K562 (cell line): ENCODE measurements around the gene PIP4K2C. TPM values are rescaled to one million over a fixed set of nuclear protein-coding genes. Genes with fewer than 3 reads are reported as not detected.

Experiments used
- ATAC-seq: fragments of 200-7000 bp; cut with Tn5 transposase; 3 replicates; pipeline ENCODE4 v1.9.1; 2020; ENCODE audit warnings: moderate library complexity
- BruUV-seq: library from RNA; stranded (reverse); fragments of 400-500 nt; replicated peaks from 2 replicates; lab custom pipeline; 2021; lab: Mats Ljungman, UMichigan
- CTCF ChIA-PET: fragments of 300-600 bp; formaldehyde crosslinking; extraction: SDS; loops from one replicate; lab custom pipeline; 2021; ENCODE audit warnings: low intra/inter-chr PET ratio; lab: Yijun Ruan, JAX
- POLR2A ChIA-PET: fragments of 300-600, 350-650 bp; sonication (Branson Sonifier 250); formaldehyde crosslinking; extraction: SDS; loops from one replicate; lab custom pipeline; 2021; ENCODE audit warnings: antibody characterized with exemption, inconsistent platforms; lab: Yijun Ruan, JAX
- DNase-seq, 4 experiments: peaks; one replicate each; pipeline versions ENCODE4 v3.0.0 to v3.0.0-alpha.2; 2011 to 2018; ENCODE audit warnings: low spot score in 3 of 4, mixed read lengths in 3 of 4; ENCODE audit errors: extremely low read depth in 1 of 4
- FAIRE-seq: peaks from 2 replicates; lab custom pipeline; 2011; peaks lifted over from hg19 to GRCh38; lab: Jason Lieb, UNC
- H2AFZ ChIP-seq: 2 replicates; pipeline ENCODE4 v1.6.0; 2011; ENCODE audit warnings: low read depth, low read length, control low read depth, inconsistent platforms
- H3K27ac ChIP-seq: fragments of 200-600 bp; 3 replicates; pipeline ENCODE4 v1.8.0; 2011; ENCODE audit warnings: low read depth, mild to moderate bottlenecking, control low read depth, inconsistent platforms, low read length, moderate library complexity, mixed read lengths; ENCODE audit errors: extremely low read depth
- H3K27me3 ChIP-seq, 2 experiments: fragments of 300-600 bp in 1 of 2; 2 replicates in 1 of 2; 3 replicates in 1 of 2; pipeline versions ENCODE4 v1.6.0 to v1.8.0; 2011; ENCODE audit warnings: inconsistent platforms in 2 of 2, low read length in 2 of 2, mild to moderate bottlenecking in 1 of 2, mixed read lengths in 1 of 2, moderate library complexity in 1 of 2; ENCODE audit not compliant: control insufficient read depth in 2 of 2, insufficient read depth in 2 of 2
- H3K36me3 ChIP-seq: fragments of 300-600 bp; 3 replicates; pipeline ENCODE4 v1.8.0; 2011; ENCODE audit warnings: mild to moderate bottlenecking, low read length, inconsistent platforms; ENCODE audit not compliant: control insufficient read depth, insufficient read depth
- H3K4me1 ChIP-seq, 2 experiments: fragments of 200-600 bp in 1 of 2; replicated peaks in 1 of 2; 2 replicates in 1 of 2; 3 replicates in 1 of 2; pipeline versions ENCODE4 v1.5.1 to v1.8.0; 2011; ENCODE audit warnings: inconsistent platforms in 2 of 2, low read length in 2 of 2, mild to moderate bottlenecking in 1 of 2, mixed read lengths in 1 of 2, moderate library complexity in 1 of 2; ENCODE audit not compliant: control insufficient read depth in 2 of 2, insufficient read depth in 2 of 2
- H3K4me2 ChIP-seq: 2 replicates; pipeline ENCODE4 v1.6.1; 2011; ENCODE audit warnings: low read length, control low read depth, inconsistent platforms, mixed read lengths; ENCODE audit not compliant: insufficient read depth
- H3K4me3 ChIP-seq: fragments of 200-600 bp; sonication (generic), shearing (Covaris generic); 2 replicates; pipeline ENCODE4 v1.5.1; 2016; ENCODE audit warnings: control low read depth, inconsistent platforms
- H3K79me2 ChIP-seq: fragments of 200-600 bp; 3 replicates; pipeline ENCODE4 v1.8.0; 2011; ENCODE audit warnings: low read length, inconsistent platforms; ENCODE audit not compliant: control insufficient read depth, insufficient read depth
- H3K9ac ChIP-seq, 2 experiments: 2 replicates each; pipeline versions ENCODE4 v1.6.0 to v1.6.1; 2011; ENCODE audit warnings: low read depth in 2 of 2, low read length in 2 of 2, control low read depth in 1 of 2, inconsistent platforms in 1 of 2, mild to moderate bottlenecking in 1 of 2, mixed read lengths in 1 of 2; ENCODE audit not compliant: insufficient read depth in 1 of 2
- H3K9me1 ChIP-seq: one replicate; pipeline ENCODE4 v1.6.0; 2011; ENCODE audit warnings: inconsistent platforms, mild to moderate bottlenecking, low read length, moderate library complexity; ENCODE audit not compliant: control insufficient read depth, insufficient read depth
- H3K9me3 ChIP-seq: replicated peaks from 2 replicates; pipeline ENCODE4 v1.5.1; 2011; ENCODE audit warnings: low read depth, low read length, inconsistent platforms; ENCODE audit not compliant: control insufficient read depth, insufficient read depth
- H4K20me1 ChIP-seq: replicated peaks from 2 replicates; pipeline ENCODE4 v1.6.1; 2011; ENCODE audit warnings: low read length, inconsistent platforms, mixed read lengths; ENCODE audit not compliant: control insufficient read depth, insufficient read depth
- HOMEZ ChIP-seq: fragments of 250-450 bp; sonication (Bioruptor Pico); IDR thresholded peaks from 2 replicates; pipeline ENCODE4 v1.4.0; 2020; ENCODE audit warnings: mild to moderate bottlenecking, moderate library complexity
- WGBS: fragments of 100-300 bp; shearing (Covaris generic); methylation state at CpG from one replicate; pipeline ENCODE4 v1.1.6; 2016; ENCODE audit warnings: low coverage, mixed read lengths; ENCODE audit not compliant: insufficient coverage; ENCODE audit errors: missing lambda C conversion rate; 5-methylcytosine and 5-hydroxymethylcytosine counted together
- in situ Hi-C: fragments of 300-500 bp; cut with MboI; formaldehyde crosslinking; loops from 4 replicates; pipeline ENCODE4 v1.15.0; 2018; ENCODE audit warnings: inconsistent platforms, mixed read lengths
- intact Hi-C: fragments of 100-400 bp; cut with micrococcal nuclease; formaldehyde crosslinking; loops from 2 replicates; pipeline ENCODE4 v1.14.2; 2022
- polyA plus RNA-seq, 8 experiments: library from polyadenylated mRNA; depleted of rRNA in 4 of 8; stranded (reverse) in 5 of 8; unstranded in 3 of 8; fragments of >200 nt; fragmentation: Nextera tagmentation in 2 of 8; fragmentation: Illumina TruSeq in 1 of 8; extraction: Ambion mirVana in 2 of 8; extraction: Trizol in 1 of 8; gene quantifications; 2 replicates each; pipeline versions ENCODE4 v1.2.1 to v1.2.3, GENCODE V29; 2011 to 2014; ENCODE audit warnings: inconsistent platforms in 1 of 8, missing spikeins in 1 of 8
- total RNA-seq, 7 experiments: library from RNA; depleted of rRNA in 6 of 7; stranded (reverse); fragments of >200 nt in 6 of 7; fragmentation: Illumina TruSeq in 2 of 7; extraction: Trizol in 2 of 7; gene quantifications; 2 replicates each; pipeline versions ENCODE4 v1.2.1 to v1.2.3, GENCODE V29; 2011 to 2021; ENCODE audit warnings: low replicate concordance in 1 of 7

The PIP4K2C gene
- total and polyA plus RNA-seq, 9 of the 15 experiments (the other 6 are each of a cell fraction or from before 2014, with no cell fraction given) = 9.0 to 41.4 (median 18.3) TPM

GRCh38 chr12:57606399-57606798, 15.4 kb downstream of the PIP4K2C start:
- Histone ChIP-seq H3K9me3 (no peaks in the 10 kb centered on the region), H3K9ac (0 out of 4 replicates have a peak overlapping the region, but pooled peaks of 1 of the 2 experiments have one; percentile 14), H4K20me1 (no peaks in the 10 kb centered on the region), H3K79me2 (no peaks in the 10 kb centered on the region), H3K27me3 (no peaks in the 10 kb centered on the region), H3K4me3 (no peak overlapping the region), H2AFZ (peak overlapping the region; percentile 58), H3K36me3 (peaks cover 14% of the 10 kb centered on the region; the same call in 2 of the 3 replicates), H3K9me1 (no peaks in the 10 kb centered on the region), H3K27ac (no peak overlapping the region), H3K4me2 (no peak overlapping the region), H3K4me1 (peaks cover 29 to 38% of the 10 kb centered on the region in 2 experiments)
- no peak for TF ChIP-seq HOMEZ (CRISPR knock-in tag)
- FAIRE-seq = peak; percentile 48
- in situ Hi-C loops (no loop called here), intact Hi-C loops (no loop called here)
- POLR2A ChIA-PET = interaction anchor here (0.6 to 2.1 kb wide), 8 partner anchors 10 to 72 kb away, joined by 3 to 9 read pairs (median 4); partner anchors contain the start of gene PIP4K2C
- no peak for DNase-seq
- CTCF ChIA-PET = no interaction called here
- BruUV-seq = no TSS peak
- WGBS = 47% methylated on average over 2 of the region's 2 CpGs
- no peak for ATAC-seq

GRCh38 chr12:57606821-57607220, 15.8 kb downstream of the PIP4K2C start:
- Histone ChIP-seq H2AFZ (peak overlapping the region; percentile 58), H3K79me2 (no peaks in the 10 kb centered on the region; the same call in 1 of the 3 replicates), H3K9me3 (no peaks in the 10 kb centered on the region), H3K36me3 (peaks cover 10% of the 10 kb centered on the region; the same call in 2 of the 3 replicates), H3K27me3 (no peaks in the 10 kb centered on the region), H3K4me3 (no peak overlapping the region), H3K27ac (no peak overlapping the region), H3K4me2 (no peak overlapping the region), H3K9me1 (no peaks in the 10 kb centered on the region), H3K9ac (0 out of 4 replicates have a peak overlapping the region, but pooled peaks of 1 of the 2 experiments have one; percentile 14), H4K20me1 (no peaks in the 10 kb centered on the region), H3K4me1 (peaks cover 30 to 42% of the 10 kb centered on the region in 2 experiments)
- BruUV-seq = no TSS peak
- no peak for ATAC-seq
- CTCF ChIA-PET = no interaction called here
- in situ Hi-C loops (no loop called here), intact Hi-C loops (no loop called here)
- DNase-seq = no peak
- POLR2A ChIA-PET = interaction anchor here (0.8 to 2.1 kb wide), 4 partner anchors 10 to 23 kb away, joined by 4 to 9 read pairs (median 6); no protein-coding TSS in a partner anchor
- no peak for FAIRE-seq
- WGBS = 44% methylated on average over 10 of the region's 11 CpGs
